ENCODE results near the gene KLHL30. TPM values are rescaled to one million over a fixed set of nuclear protein-coding genes. Genes with fewer than 3 reads are reported as not detected.
A peak's percentile ranks its signal among the peaks of the same experiment; 100 is the strongest.

KLHL30 gene
- total RNA-seq, 2 experiments from 2014 or later, result not detected

DNA sequence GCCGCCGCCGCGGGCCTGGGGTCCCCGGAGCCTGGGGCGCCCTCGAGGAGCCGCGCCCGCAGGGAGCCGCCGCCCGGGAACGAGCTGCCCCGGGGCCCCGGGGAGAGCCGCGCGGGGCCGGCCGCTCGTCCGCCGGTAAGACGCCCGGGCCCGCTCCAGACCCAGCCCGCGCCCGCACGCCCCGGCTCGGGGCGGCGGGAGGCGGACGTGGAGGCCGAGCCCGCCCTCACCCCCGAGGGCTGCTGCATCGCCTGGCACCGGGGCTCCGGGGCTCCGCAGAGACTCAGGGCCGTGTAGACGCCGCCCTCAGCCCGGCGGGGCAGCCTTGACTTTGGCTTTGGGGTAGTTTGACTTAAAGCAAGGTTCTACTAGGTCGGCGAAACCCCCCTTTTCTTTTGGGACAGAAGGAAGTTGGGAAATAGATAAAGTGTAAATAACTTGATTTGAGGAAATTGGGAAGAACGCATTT, 20.6 kb downstream of the KLHL30 start:
- H3K4me3 Mint-ChIP-seq, result peak overlapping the region; percentile 20
- peaks cover 4% of the 10 kb centered on the region for H3K4me1 Mint-ChIP-seq
- ChIA-PET POLR2A (interaction anchor here (0.6 kb wide), 1 partner anchor 37 kb away, joined by 3 read pairs; no protein-coding TSS in a partner anchor), CTCF (no interaction called here)
- H3K27me3 Mint-ChIP-seq, result peaks cover 32% of the 10 kb centered on the region
- H3K27ac Mint-ChIP-seq, result no peak overlapping the region
- no peak for DNase-seq
- no peaks in the 10 kb centered on the region for H3K36me3 Mint-ChIP-seq (ENCODE audit: low read depth)
- H3K9me3 Mint-ChIP-seq, result no peaks in the 10 kb centered on the region

DNA sequence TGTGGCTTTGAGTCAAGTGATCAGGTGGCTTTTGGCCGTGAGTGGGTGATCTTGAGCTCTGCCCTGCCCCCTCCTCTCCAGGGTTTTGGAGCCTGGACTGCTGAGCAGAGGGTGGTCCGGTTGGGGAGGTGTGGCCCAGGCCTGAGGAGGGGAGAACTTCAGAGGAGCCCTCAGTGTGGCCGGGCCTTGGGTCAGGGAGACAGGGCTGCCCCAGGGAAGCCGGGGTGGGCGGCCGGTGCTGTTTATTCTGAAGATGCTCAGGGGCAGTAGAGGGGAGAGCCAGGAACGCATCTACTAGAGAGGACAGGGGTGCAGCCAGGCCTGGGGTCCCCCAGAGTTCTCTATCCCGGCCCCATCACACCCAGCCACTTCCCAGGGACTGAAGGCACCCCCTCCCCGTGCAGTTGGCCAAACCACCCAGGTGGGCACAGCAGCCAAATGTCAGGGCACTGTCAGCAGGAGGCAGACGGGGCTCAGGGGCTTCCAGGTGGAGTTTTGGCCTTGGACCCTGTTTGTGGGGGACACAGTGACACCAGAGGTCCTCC, 21.3 kb downstream of the KLHL30 start:
- no peaks in the 10 kb centered on the region for H3K9me3 Mint-ChIP-seq
- peaks cover 4% of the 10 kb centered on the region for H3K4me1 Mint-ChIP-seq
- H3K27me3 Mint-ChIP-seq, result peaks cover 36% of the 10 kb centered on the region
- H3K27ac Mint-ChIP-seq, result no peak overlapping the region
- no peaks in the 10 kb centered on the region for H3K36me3 Mint-ChIP-seq (ENCODE audit: low read depth)
- peak overlapping the region; percentile 20 for H3K4me3 Mint-ChIP-seq
- ChIA-PET POLR2A (no interaction called here), CTCF (interaction anchor here (2.2 kb wide), 1 partner anchor 103 kb away, joined by 9 read pairs; no protein-coding TSS in a partner anchor)
- DNase-seq, result no peak

DNA sequence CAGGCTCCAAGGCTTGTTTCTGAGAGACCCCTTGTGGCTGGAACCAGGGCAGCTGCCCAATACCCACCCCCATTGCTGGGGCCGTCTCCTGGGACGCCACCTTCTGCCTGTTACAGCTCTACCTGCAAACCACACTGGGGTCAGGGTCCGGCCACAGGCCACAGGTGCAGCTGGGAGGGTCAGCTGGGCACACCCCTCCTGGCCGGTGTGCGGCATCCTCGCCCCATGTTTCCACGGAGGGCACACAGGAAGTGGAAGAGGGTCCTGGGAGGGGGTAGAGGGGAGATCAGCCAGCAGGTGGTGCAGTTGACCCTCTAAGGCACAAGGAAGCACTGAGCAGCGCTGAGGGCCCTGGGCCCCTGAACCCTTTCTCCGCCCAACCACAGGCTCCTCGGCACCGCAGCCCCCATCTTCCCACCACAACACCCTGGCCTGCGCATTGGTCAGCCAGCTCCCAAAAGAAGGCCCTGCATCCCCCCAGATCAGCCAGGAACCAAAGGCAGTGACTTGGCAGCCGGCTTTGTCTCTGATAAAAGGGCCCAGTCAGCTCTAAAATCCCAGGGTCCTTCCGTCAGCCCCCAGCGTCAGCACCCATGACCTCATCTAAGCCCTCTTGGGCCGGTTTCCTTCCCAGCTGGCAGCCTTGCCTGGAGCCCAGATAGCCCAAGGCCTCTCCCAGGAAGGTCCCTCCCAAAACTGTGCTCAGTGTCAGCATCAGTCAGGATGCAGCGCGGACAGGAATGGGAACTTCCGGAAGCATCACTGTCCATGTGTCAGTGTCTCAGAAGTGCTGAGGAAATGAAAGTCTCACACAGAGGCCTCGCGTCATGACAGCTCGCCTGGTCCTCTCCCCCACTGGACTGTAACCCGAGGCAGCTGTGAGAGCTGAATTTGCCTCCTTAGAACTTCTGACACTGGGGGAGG, 22.0 kb downstream of the KLHL30 start:
- Mint-ChIP-seq H3K4me1 (peaks cover 4% of the 10 kb centered on the region), H3K36me3 (ENCODE audit: low read depth) (no peaks in the 10 kb centered on the region), H3K27ac (no peak overlapping the region), H3K9me3 (no peaks in the 10 kb centered on the region), H3K27me3 (peaks cover 43% of the 10 kb centered on the region), H3K4me3 (no peak overlapping the region)
- ChIA-PET CTCF (interaction anchor here (1.7 to 2.2 kb wide), 2 partner anchors 98 to 103 kb away, joined by 4 to 9 read pairs; no protein-coding TSS in a partner anchor), POLR2A (no interaction called here)
- DNase-seq, result no peak

DNA sequence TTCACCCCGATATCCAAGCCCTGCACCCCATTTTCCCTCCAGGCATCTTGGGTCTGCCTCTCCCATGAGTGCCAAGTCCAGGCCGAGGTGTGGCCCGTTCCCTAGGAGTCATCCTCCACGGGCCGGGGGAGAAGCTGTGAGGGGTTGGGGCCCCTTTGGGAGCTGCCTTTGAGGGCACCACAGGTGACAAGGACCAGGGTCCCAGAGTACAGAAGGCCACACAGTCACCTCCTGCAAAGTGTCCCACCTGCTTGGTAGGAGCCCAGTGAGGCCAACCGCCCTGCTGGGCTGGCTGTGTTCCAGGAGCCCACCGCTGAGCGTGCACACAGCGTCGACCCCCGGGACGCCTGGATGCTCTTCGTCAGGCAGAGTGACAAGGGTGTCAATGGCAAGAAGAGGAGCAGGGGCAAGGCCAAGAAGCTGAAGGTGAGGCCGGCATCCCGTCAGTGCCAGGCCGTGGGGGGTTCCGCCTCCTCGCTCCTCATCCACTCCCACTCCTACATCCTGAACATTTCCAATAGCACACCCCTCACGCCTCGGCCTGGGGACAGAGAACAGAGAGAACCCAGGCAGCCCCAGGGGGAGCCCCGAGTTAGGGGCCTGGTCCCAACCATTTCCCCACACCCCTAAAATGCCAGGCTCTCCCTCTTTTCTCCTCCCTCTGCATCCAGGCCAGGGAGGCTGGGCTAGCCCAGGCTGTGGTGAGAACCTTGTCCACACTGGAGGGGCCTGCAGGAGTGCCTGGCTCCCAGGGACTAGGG, 23.0 kb downstream of the KLHL30 start:
- Mint-ChIP-seq H3K36me3 (ENCODE audit: low read depth) (no peaks in the 10 kb centered on the region), H3K4me1 (peaks cover 4% of the 10 kb centered on the region), H3K27ac (no peak overlapping the region), H3K9me3 (no peaks in the 10 kb centered on the region), H3K4me3 (no peak overlapping the region), H3K27me3 (peaks cover 44% of the 10 kb centered on the region)
- CTCF ChIA-PET, result interaction anchor here (1.7 to 2.2 kb wide), 2 partner anchors 97 to 102 kb away, joined by 4 to 9 read pairs; no protein-coding TSS in a partner anchor
- POLR2A ChIA-PET, result no interaction called here
- DNase-seq, result no peak

DNA sequence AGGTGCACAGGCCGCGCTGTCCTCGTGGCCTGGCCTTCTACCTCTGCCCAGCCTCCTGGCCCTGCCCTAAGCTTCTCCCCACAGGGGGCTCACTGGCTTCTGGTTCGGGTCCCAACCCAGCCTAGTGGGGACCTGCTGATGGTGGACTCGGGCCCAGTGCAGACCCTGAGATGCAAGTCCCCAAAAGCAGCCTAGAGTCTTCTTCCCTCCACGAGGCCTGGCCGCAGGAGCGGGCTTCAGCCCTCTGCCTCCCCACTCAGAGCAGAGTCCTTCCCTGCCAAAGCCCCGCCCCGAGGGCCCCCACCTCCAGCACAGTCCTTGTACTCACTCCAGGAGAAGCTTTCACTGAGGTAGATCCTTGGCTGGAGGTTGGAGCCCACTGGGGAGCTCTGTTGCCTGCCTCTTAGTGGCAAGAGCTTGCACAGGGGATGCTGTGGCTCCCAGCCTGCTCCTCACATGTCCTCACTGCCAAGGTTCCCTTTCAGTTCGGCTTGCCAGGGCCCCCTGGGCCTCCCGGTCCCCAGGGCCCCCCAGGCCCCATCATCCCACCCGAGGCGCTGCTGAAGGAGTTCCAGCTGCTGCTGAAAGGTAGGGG, 23.9 kb downstream of the KLHL30 start:
- H3K27ac Mint-ChIP-seq, result no peak overlapping the region
- no peaks in the 10 kb centered on the region for H3K36me3 Mint-ChIP-seq (ENCODE audit: low read depth)
- H3K27me3 Mint-ChIP-seq, result peaks cover 44% of the 10 kb centered on the region
- peaks cover 4% of the 10 kb centered on the region for H3K4me1 Mint-ChIP-seq
- DNase-seq, result no peak
- H3K9me3 Mint-ChIP-seq, result no peaks in the 10 kb centered on the region
- POLR2A ChIA-PET, result no interaction called here
- H3K4me3 Mint-ChIP-seq, result no peak overlapping the region
- CTCF ChIA-PET, result interaction anchor here (1.2 kb wide), 1 partner anchor 100 kb away, joined by 3 read pairs; no protein-coding TSS in a partner anchor

DNA sequence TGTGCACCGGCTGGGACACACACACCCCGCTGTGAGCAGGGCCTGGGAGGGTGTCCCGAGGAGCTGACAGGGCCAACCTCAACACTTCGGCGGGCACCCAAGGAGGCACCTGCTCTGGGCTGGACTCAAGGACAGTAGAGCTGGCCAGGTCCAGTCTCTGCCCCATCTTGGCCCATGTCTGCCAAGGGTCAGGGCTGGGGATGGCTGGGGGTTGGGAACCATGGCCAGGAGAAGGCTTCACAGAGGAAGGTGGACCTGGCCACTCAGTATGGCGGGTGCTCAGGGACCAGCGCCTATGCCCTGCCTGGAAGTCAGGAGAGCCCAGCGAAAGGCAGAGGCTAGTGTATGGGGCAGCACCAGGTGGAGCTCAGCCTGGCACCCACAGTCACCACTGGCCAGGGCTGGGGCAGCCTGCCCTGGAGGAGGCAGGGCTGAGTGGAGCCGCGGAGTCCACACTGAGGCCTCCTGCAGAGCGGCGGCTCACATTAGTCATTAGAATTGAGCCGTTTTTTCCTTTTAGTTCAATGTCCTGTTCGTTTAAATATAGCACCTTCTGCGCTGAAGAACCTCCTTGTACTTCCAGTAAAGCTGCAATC, 24.5 kb downstream of the KLHL30 start:
- Mint-ChIP-seq H3K27ac (no peak overlapping the region), H3K4me1 (peaks cover 4% of the 10 kb centered on the region), H3K9me3 (no peaks in the 10 kb centered on the region), H3K36me3 (ENCODE audit: low read depth) (no peaks in the 10 kb centered on the region), H3K27me3 (peaks cover 44% of the 10 kb centered on the region), H3K4me3 (no peak overlapping the region)
- POLR2A ChIA-PET, result no interaction called here
- CTCF ChIA-PET, result interaction anchor here (1.2 kb wide), 1 partner anchor 100 kb away, joined by 3 read pairs; no protein-coding TSS in a partner anchor
- DNase-seq, result no peak

DNA sequence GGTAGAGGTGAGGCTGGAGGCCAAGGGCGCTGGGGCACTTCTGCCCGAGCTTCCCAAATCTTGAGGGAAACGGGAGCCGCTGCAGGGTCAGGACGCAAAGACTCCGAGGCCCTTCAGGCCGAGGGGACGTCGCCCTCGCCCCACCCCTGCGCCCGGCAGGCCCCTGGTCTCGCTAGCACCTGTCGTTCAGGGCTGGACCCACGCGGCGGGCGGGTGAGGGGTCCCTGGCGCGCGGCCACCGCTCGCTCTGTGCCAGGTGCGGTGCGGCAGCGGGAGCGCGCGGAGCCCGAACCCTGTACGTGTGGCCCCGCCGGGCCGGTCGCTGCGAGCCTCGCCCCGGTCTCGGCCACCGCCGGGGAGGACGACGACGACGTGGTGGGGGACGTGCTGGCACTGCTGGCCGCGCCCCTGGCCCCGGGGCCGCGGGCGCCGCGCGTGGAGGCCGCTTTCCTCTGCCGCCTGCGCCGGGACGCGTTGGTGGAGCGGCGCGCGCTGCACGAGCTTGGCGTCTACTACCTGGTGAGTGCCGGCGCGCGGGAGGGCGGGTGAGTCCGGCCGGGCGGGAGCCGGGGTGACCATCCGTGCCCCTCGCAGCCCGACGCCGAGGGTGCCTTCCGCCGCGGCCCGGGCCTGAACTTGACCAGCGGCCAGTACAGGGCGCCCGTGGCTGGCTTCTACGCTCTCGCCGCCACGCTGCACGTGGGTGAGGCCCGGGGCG, 25.2 kb downstream of the KLHL30 start:
- ChIA-PET CTCF (interaction anchor here (0.6 to 1.2 kb wide), 2 partner anchors 39 to 99 kb away, joined by 3 to 4 read pairs; no protein-coding TSS in a partner anchor), POLR2A (no interaction called here)
- H3K27me3 Mint-ChIP-seq, result peaks cover 44% of the 10 kb centered on the region
- no peak for DNase-seq
- H3K9me3 Mint-ChIP-seq, result no peaks in the 10 kb centered on the region
- peaks cover 6% of the 10 kb centered on the region for H3K4me1 Mint-ChIP-seq
- peaks cover 3% of the 10 kb centered on the region for H3K36me3 Mint-ChIP-seq (ENCODE audit: low read depth)
- H3K27ac Mint-ChIP-seq, result no peak overlapping the region
- no peak overlapping the region for H3K4me3 Mint-ChIP-seq

DNA sequence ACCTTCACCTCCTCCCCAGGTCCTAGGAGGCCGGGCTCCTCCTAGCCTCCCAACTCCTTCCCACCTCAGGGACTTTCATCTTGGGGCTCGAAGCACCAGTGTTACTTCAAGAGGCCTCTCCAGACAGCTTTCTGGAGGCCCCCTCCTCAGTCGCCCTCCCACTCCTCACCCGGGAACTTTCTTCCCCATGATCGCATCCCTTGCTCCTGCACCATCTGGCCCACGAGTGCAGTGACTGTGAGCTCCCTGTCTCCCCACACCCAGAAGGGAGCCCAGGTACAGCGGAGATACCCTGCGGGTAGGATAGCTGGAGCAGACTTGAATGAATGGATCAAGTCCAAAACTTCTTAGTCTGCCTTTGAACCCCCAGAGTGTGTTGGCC, 26.4 kb downstream of the KLHL30 start:
- ChIA-PET POLR2A (no interaction called here), CTCF (no interaction called here)
- peaks cover 37% of the 10 kb centered on the region for H3K27me3 Mint-ChIP-seq
- peaks cover 9% of the 10 kb centered on the region for H3K4me1 Mint-ChIP-seq
- H3K36me3 Mint-ChIP-seq (ENCODE audit: low read depth), result peaks cover 10% of the 10 kb centered on the region
- H3K27ac Mint-ChIP-seq, result no peak overlapping the region
- H3K4me3 Mint-ChIP-seq, result no peak overlapping the region
- H3K9me3 Mint-ChIP-seq, result no peaks in the 10 kb centered on the region
- DNase-seq, result no peak

DNA sequence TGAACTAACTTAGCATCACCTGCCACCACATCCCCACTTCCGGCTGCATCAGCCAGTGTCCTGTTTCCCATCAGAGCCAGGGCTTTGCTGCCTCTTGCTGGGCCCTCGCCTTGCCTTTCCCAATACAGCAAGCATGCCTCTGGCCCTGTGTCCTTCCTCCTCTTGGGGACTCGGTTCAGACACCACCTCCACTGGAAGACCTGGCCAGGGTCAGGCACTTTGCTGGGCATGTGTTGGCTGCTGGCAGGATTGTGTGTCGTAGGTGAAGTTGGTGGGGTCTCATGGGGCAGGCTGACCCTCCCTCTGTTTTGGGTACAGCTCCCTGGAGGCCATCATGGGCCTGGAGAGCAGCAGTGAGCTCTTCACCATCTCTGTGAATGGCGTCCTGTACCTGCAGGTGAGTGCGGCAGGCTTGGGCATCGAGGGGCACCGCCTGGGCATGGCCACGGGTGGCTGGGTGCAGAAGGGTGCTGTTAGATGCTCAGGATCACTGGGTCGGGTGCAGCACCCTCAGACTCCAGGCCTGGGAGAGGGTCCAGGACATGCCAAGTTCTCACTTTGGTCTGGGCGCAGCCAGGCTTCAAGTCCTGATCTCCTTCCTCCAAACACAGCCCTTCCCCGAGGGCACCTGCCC, 26.9 kb downstream of the KLHL30 start:
- Mint-ChIP-seq H3K9me3 (no peaks in the 10 kb centered on the region), H3K4me1 (peaks cover 11% of the 10 kb centered on the region), H3K36me3 (ENCODE audit: low read depth) (peaks cover 15% of the 10 kb centered on the region), H3K4me3 (no peak overlapping the region), H3K27ac (no peak overlapping the region), H3K27me3 (peaks cover 35% of the 10 kb centered on the region)
- POLR2A ChIA-PET, result no interaction called here
- CTCF ChIA-PET, result no interaction called here
- no peak for DNase-seq

DNA sequence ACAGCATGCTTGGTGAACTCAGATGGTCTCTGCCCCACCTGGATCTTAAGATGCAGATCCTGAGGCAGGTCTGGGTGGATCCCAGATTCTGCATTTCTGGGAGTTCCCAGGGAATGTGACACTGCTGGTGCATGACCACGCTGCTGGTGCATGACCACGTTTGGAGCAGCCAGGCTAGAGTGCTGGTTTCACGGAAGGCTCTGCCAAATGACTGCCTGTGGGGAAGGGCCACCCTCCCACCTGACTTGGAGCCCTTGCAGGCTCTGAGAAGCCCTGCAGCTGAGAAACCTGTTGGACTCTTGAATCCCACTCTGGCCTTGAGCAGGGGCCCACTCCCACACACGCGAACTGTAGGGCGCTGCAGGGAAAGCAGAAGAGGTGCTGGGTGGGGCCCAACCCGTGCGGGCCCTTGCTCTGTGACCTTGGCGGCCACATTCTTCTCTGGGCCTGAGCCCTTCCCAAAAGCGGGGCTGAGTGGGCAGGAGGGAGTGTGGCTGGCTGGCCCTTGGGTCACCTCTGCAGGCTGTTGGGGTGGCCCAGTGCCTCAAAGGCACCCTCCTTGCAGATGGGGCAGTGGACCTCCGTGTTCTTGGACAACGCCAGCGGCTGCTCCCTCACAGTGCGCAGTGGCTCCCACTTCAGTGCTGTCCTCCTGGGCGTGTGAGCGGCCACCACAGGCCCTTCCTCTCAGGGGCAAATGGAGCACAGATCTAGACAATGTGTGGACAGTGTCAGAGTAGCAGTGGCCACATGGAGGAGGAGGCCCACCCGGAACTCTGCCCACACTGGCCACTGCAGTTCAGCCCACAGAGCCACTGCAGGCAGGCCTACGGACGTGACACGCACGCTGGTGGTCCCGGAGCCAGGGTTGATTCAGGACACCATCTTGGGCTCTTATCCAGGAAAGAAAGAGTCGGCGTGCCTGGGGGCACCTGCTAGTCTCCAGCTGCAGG, 28.2 kb downstream of the KLHL30 start:
- peaks cover 22% of the 10 kb centered on the region for H3K36me3 Mint-ChIP-seq (ENCODE audit: low read depth)
- peaks cover 23% of the 10 kb centered on the region for H3K27me3 Mint-ChIP-seq
- no peak overlapping the region for H3K4me3 Mint-ChIP-seq
- ChIA-PET POLR2A (no interaction called here), CTCF (no interaction called here)
- peaks cover 11% of the 10 kb centered on the region for H3K4me1 Mint-ChIP-seq
- H3K27ac Mint-ChIP-seq, result no peak overlapping the region
- no peaks in the 10 kb centered on the region for H3K9me3 Mint-ChIP-seq
- no peak for DNase-seq

DNA sequence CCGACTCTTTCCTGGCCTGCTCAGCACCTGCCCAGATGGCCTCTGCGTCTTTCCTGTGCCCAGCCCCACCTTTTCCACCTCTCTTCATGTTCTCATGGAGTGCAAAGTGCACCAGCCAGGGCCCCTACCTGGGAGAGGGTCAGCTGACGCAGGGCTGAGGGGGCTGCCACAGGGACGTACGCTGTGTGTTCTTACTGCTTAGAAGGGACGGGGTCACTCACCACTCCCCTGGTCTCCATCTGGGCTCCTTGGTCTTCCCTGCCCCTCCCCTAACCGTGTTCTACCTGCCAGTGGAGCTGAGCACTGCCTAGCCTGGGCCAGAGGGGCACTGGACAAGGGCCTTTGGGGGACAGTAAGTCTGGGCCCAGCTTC, 28.9 kb downstream of the KLHL30 start:
- CTCF ChIA-PET, result no interaction called here
- Mint-ChIP-seq H3K4me3 (no peak overlapping the region), H3K4me1 (peaks cover 11% of the 10 kb centered on the region), H3K27ac (no peak overlapping the region), H3K36me3 (ENCODE audit: low read depth) (peaks cover 29% of the 10 kb centered on the region), H3K9me3 (no peaks in the 10 kb centered on the region), H3K27me3 (peaks cover 20% of the 10 kb centered on the region)
- DNase-seq, result no peak
- POLR2A ChIA-PET, result no interaction called here

Measured in activated CD4-positive, alpha-beta memory T cell treated with anti-CD3 and anti-CD28 coated beads, Interleukin-2, amount 10 ng/mL, durations not matched to agents 7 days and 5 days (primary cell).